Thoracic aorta (tissue), 2 donors: ENCODE data around the gene RRAS2. TPM values are rescaled to one million over a fixed set of nuclear protein-coding genes. Genes with fewer than 3 reads are reported as not detected.

Experiments used
- ATAC-seq: fragments of 150-250 bp; one replicate; pipeline ENCODE4 v1.8.0; 2017; ENCODE audit warnings: low read depth; ENCODE audit not compliant: insufficient number of reproducible peaks, low FRiP score
- DNase-seq: peaks from one replicate; pipeline ENCODE4 v3.0.0-alpha.2; 2020; ENCODE audit warnings: low spot score
- H3K27ac ChIP-seq, 2 donors: fragments of 200-600 bp; sonication (generic); 1 replicate in 1 of 2; 2 replicates in 1 of 2; pipeline ENCODE4 v1.5.1; 2016; ENCODE audit warnings: mild to moderate bottlenecking in 2 of 2, moderate library complexity in 2 of 2
- H3K27me3 ChIP-seq: fragments of 200-600 bp; sonication (generic); replicated peaks from 2 replicates; pipeline ENCODE4 v1.6.0; 2016; ENCODE audit warnings: mild to moderate bottlenecking; ENCODE audit not compliant: insufficient read depth
- H3K36me3 ChIP-seq: fragments of 200-600 bp; sonication (generic); one replicate; pipeline ENCODE4 v1.5.1; 2016
- H3K4me1 ChIP-seq, 2 donors: fragments of 200-600 bp; sonication (generic); 1 replicate in 1 of 2; 2 replicates in 1 of 2; pipeline versions ENCODE4 v1.5.1 to v1.6.0; 2016; ENCODE audit warnings: low read depth in 2 of 2, mild to moderate bottlenecking in 1 of 2; ENCODE audit not compliant: control insufficient read depth in 1 of 2
- H3K4me3 ChIP-seq: fragments of 200-600 bp; sonication (generic); 2 replicates; pipeline ENCODE4 v1.5.1; 2016; ENCODE audit warnings: mild to moderate bottlenecking
- H3K9me3 ChIP-seq: fragments of 200-600 bp; sonication (generic); 2 replicates; pipeline ENCODE4 v1.5.1; 2016
- total RNA-seq, 2 donors: library from RNA; depleted of rRNA; stranded (reverse); fragments of >200 nt; gene quantifications; one replicate each; pipeline versions ENCODE4 v1.1.0 to v1.2.3, GENCODE V29; 2016
- TF ChIP-seq, protein P1 (sequence below): fragments of 200-600 bp; sonication (generic); IDR thresholded peaks from one replicate; pipeline ENCODE4 v1.5.1; 2019; ENCODE audit warnings: antibody characterized with exemption

The RRAS2 gene
- total RNA-seq, 2 donors from 2014 or later = 39.4 to 47.8 TPM

DNA sequence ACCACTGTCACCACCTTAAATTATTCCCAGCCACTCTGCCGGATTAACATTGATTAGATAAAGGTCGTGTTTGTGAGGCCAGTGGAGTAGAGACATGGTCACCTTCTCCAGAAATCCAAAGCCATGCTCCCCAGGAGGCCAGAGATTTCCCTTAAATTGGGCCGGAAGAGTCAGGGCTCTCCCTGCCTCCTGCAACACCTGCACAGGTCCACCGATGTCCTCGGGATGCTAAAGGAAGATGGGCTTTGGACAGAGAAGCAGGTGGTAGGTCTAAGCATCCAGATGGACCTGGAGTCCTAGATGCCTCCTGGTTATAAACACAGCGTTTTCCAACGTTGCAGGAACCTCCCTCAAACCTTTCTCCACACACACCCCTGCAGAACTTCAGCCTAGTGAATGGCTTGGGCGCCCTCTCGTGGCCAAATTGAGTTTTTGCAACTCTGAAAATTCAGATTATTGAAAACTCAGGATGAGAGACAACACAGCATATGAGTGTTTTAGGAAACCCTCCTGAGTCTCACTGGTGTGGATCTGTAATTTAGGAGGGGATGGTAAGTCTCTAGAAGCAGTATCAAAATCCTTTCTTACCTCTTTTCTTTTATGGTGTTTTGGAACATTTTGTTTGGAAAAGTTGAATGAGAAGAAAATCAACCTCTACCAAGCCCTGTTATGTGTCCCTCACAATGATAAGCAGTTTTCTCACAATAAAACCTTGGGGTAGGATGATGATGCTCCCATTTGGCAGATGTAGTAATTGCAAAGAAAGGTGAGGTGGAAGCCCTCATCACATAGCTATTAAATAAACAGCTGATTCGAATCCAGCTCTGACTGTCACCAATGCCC lies 109.6 kb downstream of the RRAS2 start:
- ATAC-seq (no peak), DNase-seq (no peak)
- TF ChIP-seq, protein P1, sequence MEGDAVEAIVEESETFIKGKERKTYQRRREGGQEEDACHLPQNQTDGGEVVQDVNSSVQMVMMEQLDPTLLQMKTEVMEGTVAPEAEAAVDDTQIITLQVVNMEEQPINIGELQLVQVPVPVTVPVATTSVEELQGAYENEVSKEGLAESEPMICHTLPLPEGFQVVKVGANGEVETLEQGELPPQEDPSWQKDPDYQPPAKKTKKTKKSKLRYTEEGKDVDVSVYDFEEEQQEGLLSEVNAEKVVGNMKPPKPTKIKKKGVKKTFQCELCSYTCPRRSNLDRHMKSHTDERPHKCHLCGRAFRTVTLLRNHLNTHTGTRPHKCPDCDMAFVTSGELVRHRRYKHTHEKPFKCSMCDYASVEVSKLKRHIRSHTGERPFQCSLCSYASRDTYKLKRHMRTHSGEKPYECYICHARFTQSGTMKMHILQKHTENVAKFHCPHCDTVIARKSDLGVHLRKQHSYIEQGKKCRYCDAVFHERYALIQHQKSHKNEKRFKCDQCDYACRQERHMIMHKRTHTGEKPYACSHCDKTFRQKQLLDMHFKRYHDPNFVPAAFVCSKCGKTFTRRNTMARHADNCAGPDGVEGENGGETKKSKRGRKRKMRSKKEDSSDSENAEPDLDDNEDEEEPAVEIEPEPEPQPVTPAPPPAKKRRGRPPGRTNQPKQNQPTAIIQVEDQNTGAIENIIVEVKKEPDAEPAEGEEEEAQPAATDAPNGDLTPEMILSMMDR = peak; percentile 87
- H3K27me3 ChIP-seq = no peaks in the 10 kb centered on the region
- no peaks in the 10 kb centered on the region for H3K36me3 ChIP-seq
- no peaks in the 10 kb centered on the region for H3K9me3 ChIP-seq
- no peak overlapping the region for H3K27ac ChIP-seq
- no peak overlapping the region for H3K4me3 ChIP-seq
- no peaks in the 10 kb centered on the region for H3K4me1 ChIP-seq

DNA sequence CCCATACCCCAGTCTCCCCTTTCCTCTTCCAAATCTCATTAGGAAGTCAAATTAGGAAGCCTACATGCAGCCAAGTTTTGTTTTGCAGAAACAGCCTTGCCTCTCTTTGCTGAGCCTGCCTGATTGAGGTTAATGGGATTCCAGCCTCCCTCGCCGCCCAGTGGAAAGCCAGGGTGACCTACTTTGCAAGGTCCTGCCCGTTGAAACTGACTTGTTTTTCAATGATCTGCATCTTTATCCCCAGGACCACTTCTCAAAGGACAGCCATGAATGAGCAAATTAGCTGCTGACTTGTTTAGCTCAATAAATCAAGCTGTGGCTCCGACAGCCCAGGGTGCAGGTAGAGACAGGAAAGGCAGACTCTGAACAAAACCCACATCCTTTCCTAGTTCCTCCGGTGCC lies 110.4 kb downstream of the RRAS2 start:
- DNase-seq (no peak), ATAC-seq (no peak)
- H3K27me3 ChIP-seq = no peaks in the 10 kb centered on the region
- no peaks in the 10 kb centered on the region for H3K4me1 ChIP-seq
- H3K27ac ChIP-seq = no peak overlapping the region
- H3K9me3 ChIP-seq = no peaks in the 10 kb centered on the region
- no peaks in the 10 kb centered on the region for H3K36me3 ChIP-seq
- no peak overlapping the region for H3K4me3 ChIP-seq
- TF ChIP-seq, protein P1 = no peak

DNA sequence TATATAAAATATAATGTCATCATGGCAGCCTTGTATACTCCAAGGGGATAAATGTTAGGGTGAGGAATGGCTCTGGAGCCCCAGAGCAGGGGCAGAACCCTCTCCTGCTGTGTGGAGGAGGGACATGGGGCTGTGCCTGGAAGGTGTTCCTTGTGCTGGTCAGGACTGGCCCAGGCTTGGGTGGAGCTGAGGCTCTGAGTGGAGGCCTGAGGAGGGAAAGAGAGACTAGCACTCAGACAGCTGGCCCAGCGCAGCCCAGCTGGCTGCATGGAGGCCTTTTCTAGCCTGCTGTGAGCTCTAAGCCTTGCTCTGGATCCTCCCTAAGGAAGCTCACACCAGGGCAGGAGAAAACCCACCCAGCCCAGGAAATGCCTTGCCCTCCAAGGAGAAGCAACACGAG lies 113.5 kb downstream of the RRAS2 start:
- H3K4me1 ChIP-seq = no peaks in the 10 kb centered on the region
- H3K27ac ChIP-seq = no peak overlapping the region
- no peaks in the 10 kb centered on the region for H3K27me3 ChIP-seq
- no peaks in the 10 kb centered on the region for H3K9me3 ChIP-seq
- DNase-seq (no peak), ATAC-seq (no peak)
- TF ChIP-seq, protein P1 = no peak
- no peaks in the 10 kb centered on the region for H3K36me3 ChIP-seq
- H3K4me3 ChIP-seq = no peak overlapping the region

DNA sequence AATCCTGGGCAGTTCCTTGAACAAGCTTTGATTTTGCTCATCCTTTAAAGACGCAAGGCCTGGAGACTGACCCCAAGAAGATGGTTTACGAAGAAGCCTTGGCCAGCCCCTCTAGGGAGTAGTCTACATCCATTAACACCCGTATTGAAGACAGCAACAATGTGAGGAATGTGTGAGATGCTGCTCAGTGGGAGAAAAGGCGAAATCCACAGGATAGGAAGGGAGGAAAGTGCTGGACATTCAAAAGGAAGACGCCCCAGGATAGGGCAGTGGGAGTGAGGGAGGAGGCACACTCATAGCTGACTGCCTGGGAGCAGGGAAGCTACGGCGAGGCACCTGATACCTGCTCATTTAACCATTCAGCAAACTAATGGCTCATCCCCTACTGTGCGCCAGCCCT lies 114.1 kb downstream of the RRAS2 start:
- TF ChIP-seq, protein P1 = no peak
- Histone ChIP-seq H3K27me3 (no peaks in the 10 kb centered on the region), H3K4me1 (no peaks in the 10 kb centered on the region), H3K4me3 (no peak overlapping the region), H3K9me3 (no peaks in the 10 kb centered on the region), H3K36me3 (no peaks in the 10 kb centered on the region), H3K27ac (no peak overlapping the region)
- DNase-seq (no peak), ATAC-seq (no peak)

DNA sequence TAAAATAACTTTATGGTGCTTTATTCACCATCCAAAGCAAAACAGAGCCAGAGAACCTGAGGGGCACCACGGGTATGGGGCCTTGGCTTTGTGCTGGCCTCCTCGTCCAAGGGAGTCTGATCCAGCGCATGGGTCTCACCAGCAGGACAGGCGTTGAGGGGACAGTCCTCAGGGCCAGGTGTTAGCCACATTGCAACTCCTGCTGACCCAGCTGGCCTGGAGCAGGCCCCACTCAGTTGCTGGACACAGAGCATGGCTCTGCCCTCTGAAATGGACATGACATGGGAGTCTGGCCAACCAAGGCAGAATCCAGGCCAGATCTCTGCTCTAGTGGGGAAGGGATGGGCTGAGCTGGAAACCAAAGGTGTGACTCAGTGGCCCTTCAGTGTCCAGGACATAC lies 116.2 kb downstream of the RRAS2 start:
- Histone ChIP-seq H3K9me3 (no peaks in the 10 kb centered on the region), H3K4me3 (no peak overlapping the region), H3K36me3 (no peaks in the 10 kb centered on the region), H3K4me1 (no peaks in the 10 kb centered on the region), H3K27ac (no peak overlapping the region), H3K27me3 (no peaks in the 10 kb centered on the region)
- TF ChIP-seq, protein P1 = no peak
- ATAC-seq = no peak
- DNase-seq = no peak
